B cell (primary cell): ENCODE data around the gene BBS5. TPM values are rescaled to one million over a fixed set of nuclear protein-coding genes. Genes with fewer than 3 reads are reported as not detected.

Experiments
- ATAC-seq: fragments of 200-7000 bp; cut with Tn5 transposase; one replicate; pipeline ENCODE4 v1.10.0; 2021; ENCODE audit warnings: low read depth, mild to moderate bottlenecking, moderate number of reproducible peaks, moderate library complexity
- CTCF ChIA-PET: fragments of 350-600 bp; sonication (Branson Sonifier 250); formaldehyde crosslinking; loops from one replicate; lab custom pipeline; 2021; ENCODE audit warnings: antibody characterized with exemption, inconsistent platforms; lab: Charles Lee
- POLR2A ChIA-PET: fragments of 350-600 bp; sonication (Branson Sonifier 250); formaldehyde crosslinking; loops from one replicate; lab custom pipeline; 2021; ENCODE audit warnings: antibody characterized with exemption; lab: Charles Lee
- DNase-seq: peaks from one replicate; pipeline ENCODE4 v3.0.0; 2013
- H2AFZ ChIP-seq: 2 replicates; pipeline ENCODE4 v1.6.1; 2012; ENCODE audit warnings: mild to moderate bottlenecking, low read depth, low read length; ENCODE audit not compliant: insufficient read depth, poor library complexity, severe bottlenecking
- H3K27ac ChIP-seq, 2 donors: 1 replicate in 1 of 2; 2 replicates in 1 of 2; pipeline ENCODE4 v1.5.1; 2012 to 2013; ENCODE audit warnings: low read length in 2 of 2, mild to moderate bottlenecking in 2 of 2, moderate library complexity in 1 of 2
- H3K27me3 ChIP-seq, 4 experiments: fragments of 200-600 bp in 1 of 4; sonication (generic) in 1 of 4; replicated peaks in 1 of 4; 1 replicate in 2 of 4; 2 replicates in 2 of 4; pipeline versions ENCODE4 v1.6.1 to v1.7.0; 2013 to 2016; ENCODE audit warnings: low read length in 3 of 4, mild to moderate bottlenecking in 2 of 4, mixed read lengths in 1 of 4, moderate library complexity in 1 of 4; ENCODE audit not compliant: insufficient read depth in 4 of 4, control insufficient read depth in 3 of 4; ENCODE audit errors: control extremely low read depth in 1 of 4
- H3K36me3 ChIP-seq, 2 experiments: replicated peaks in 1 of 2; 1 replicate in 1 of 2; 2 replicates in 1 of 2; pipeline versions ENCODE4 v1.6.1 to v1.7.1; 2013; ENCODE audit warnings: low read length in 1 of 2; ENCODE audit not compliant: insufficient read depth in 2 of 2, control insufficient read depth in 1 of 2; ENCODE audit errors: control extremely low read depth in 1 of 2, extremely low read depth in 1 of 2
- H3K4me1 ChIP-seq, 2 donors: fragments of 200-600 bp in 1 of 2; sonication (generic) in 1 of 2; 1 replicate in 1 of 2; 2 replicates in 1 of 2; pipeline versions ENCODE4 v1.5.1 to v1.6.1; 2013 to 2017; ENCODE audit warnings: low read length in 2 of 2; ENCODE audit not compliant: control insufficient read depth in 2 of 2, insufficient read depth in 2 of 2
- H3K4me2 ChIP-seq: replicated peaks from 2 replicates; pipeline ENCODE3; 2012; ENCODE audit warnings: mild to moderate bottlenecking, low read depth, low read length; ENCODE audit not compliant: poor library complexity, severe bottlenecking
- H3K4me3 ChIP-seq, 5 experiments: fragments of 200-600 bp in 1 of 5; sonication (generic) in 1 of 5; 1 replicate in 3 of 5; 2 replicates in 2 of 5; pipeline versions ENCODE4 v1.5.1 to v1.7.0; 2011 to 2016; ENCODE audit warnings: low read length in 4 of 5, mild to moderate bottlenecking in 4 of 5, low read depth in 2 of 5, control low read depth in 1 of 5, moderate library complexity in 1 of 5; ENCODE audit not compliant: insufficient read depth in 1 of 5; ENCODE audit errors: control extremely low read depth in 1 of 5, extremely low read depth in 1 of 5
- H3K79me2 ChIP-seq: fragments of 200-600 bp; sonication (generic); one replicate; pipeline ENCODE4 v1.6.0; 2016; ENCODE audit warnings: low read length; ENCODE audit not compliant: control insufficient read depth, insufficient read depth
- H3K9ac ChIP-seq: fragments of 200-600 bp; sonication (generic); 2 replicates; pipeline ENCODE4 v1.6.1; 2017; ENCODE audit warnings: mild to moderate bottlenecking, low read length, moderate library complexity
- H3K9me3 ChIP-seq, 3 donors: one replicate each; pipeline versions ENCODE4 v1.6.1 to v1.7.1; 2013; ENCODE audit warnings: low read length in 2 of 3; ENCODE audit not compliant: control insufficient read depth in 2 of 3, insufficient read depth in 1 of 3; ENCODE audit errors: control extremely low read depth in 1 of 3
- H4K20me1 ChIP-seq: 2 replicates; pipeline ENCODE4 v1.6.0; 2012; ENCODE audit warnings: mild to moderate bottlenecking, low read length; ENCODE audit not compliant: insufficient read depth, control insufficient read depth, poor library complexity, severe bottlenecking
- H3K27ac Mint-ChIP-seq: one replicate; pipeline ENCODE4 v1.8.0; 2021; ENCODE audit warnings: mixed read lengths
- H3K27me3 Mint-ChIP-seq: one replicate; pipeline ENCODE4 v1.8.0; 2021; ENCODE audit warnings: mixed read lengths
- H3K4me1 Mint-ChIP-seq: one replicate; pipeline ENCODE4 v1.8.0; 2021; ENCODE audit warnings: mixed read lengths
- H3K4me3 Mint-ChIP-seq: one replicate; pipeline ENCODE4 v1.8.0; 2021; ENCODE audit warnings: mixed read lengths
- H3K9me3 Mint-ChIP-seq: one replicate; pipeline ENCODE4 v1.8.0; 2022; ENCODE audit warnings: mixed read lengths; ENCODE audit not compliant: insufficient read depth
- EZH2 ChIP-seq: IDR thresholded peaks from 2 replicates; pipeline ENCODE4 v1.6.1; 2012; ENCODE audit warnings: borderline replicate concordance, low read depth, mild to moderate bottlenecking, moderate library complexity, low read length; ENCODE audit not compliant: insufficient read depth, poor library complexity, severe bottlenecking
- WGBS: methylation state at CpG from one replicate; pipeline ENCODE4 v1.1.5; 2013; ENCODE audit warnings: missing lambda C conversion rate; ENCODE audit not compliant: insufficient coverage; 5-methylcytosine and 5-hydroxymethylcytosine counted together
- intact Hi-C: fragments of 100-400 bp; cut with micrococcal nuclease; formaldehyde crosslinking; loops from one replicate; pipeline ENCODE4 v1.10.0; 2022
- polyA plus RNA-seq: library from polyadenylated mRNA; depleted of rRNA; stranded (reverse); fragments of >200 nt; gene quantifications from 2 replicates; pipeline ENCODE4 v1.2.3, GENCODE V29; 2012
- total RNA-seq, 2 donors: library from RNA; stranded (reverse); fragments of 120-200 nt in 1 of 2; gene quantifications; 1 replicate in 1 of 2; 2 replicates in 1 of 2; pipeline versions ENCODE4 v1.2.3 to v1.2.4, GENCODE V29; 2013 to 2022
- TF ChIP-seq, protein P1 (sequence below): fragments of 200-600 bp; IDR thresholded peaks from one replicate; pipeline ENCODE4 v1.8.0; 2022; ENCODE audit warnings: antibody characterized with exemption, mild to moderate bottlenecking

Gene BBS5
- total and polyA plus RNA-seq, 2 donors (not counting 1 experiment from before 2014, with no cell fraction given): 0.76 to 2.1 TPM

DNA sequence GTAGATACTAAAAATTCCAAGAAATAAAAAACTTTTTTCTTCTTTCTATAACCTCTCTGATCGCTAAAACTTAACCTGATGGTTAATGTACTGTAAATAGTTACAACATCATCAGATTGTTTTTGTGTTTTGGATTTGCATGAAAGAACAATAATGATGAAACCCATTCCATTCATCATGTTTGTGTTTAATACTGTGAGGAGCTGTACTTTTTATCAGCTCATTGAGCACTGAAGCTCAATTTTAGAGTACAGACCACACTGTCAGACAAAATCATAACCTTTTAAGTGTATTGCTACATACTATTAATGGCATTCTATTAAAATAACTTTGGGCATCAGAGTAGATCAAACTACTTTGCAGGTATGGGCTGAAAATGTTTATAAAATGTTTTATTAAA, 14.8 kb upstream of the BBS5 start:
- WGBS: no CpG with 5 or more reads among the region's 1 CpG
- no peak for ATAC-seq
- H3K4me1 Mint-ChIP-seq: peaks cover 1% of the 10 kb centered on the region
- no peaks in the 10 kb centered on the region for H3K9me3 Mint-ChIP-seq
- no peaks in the 10 kb centered on the region for H3K27me3 Mint-ChIP-seq
- Histone ChIP-seq H3K27me3 (no peaks in the 10 kb centered on the region), H3K79me2 (no peaks in the 10 kb centered on the region), H2AFZ (no peak overlapping the region), H3K27ac (no peak overlapping the region), H3K9ac (no peak overlapping the region), H3K4me2 (no peak overlapping the region), H3K9me3 (no peaks in the 10 kb centered on the region), H4K20me1 (no peaks in the 10 kb centered on the region), H3K36me3 (no peaks in the 10 kb centered on the region), H3K4me1 (no peaks in the 10 kb centered on the region), H3K4me3 (no peak overlapping the region)
- ChIA-PET POLR2A (interaction anchor here (0.6 kb wide), 1 partner anchor 417 kb away, joined by 5 read pairs; no protein-coding TSS in a partner anchor), CTCF (no interaction called here)
- DNase-seq: no peak
- intact Hi-C loops: no loop called here
- TF ChIP-seq EZH2: no peak
- TF ChIP-seq, protein P1, sequence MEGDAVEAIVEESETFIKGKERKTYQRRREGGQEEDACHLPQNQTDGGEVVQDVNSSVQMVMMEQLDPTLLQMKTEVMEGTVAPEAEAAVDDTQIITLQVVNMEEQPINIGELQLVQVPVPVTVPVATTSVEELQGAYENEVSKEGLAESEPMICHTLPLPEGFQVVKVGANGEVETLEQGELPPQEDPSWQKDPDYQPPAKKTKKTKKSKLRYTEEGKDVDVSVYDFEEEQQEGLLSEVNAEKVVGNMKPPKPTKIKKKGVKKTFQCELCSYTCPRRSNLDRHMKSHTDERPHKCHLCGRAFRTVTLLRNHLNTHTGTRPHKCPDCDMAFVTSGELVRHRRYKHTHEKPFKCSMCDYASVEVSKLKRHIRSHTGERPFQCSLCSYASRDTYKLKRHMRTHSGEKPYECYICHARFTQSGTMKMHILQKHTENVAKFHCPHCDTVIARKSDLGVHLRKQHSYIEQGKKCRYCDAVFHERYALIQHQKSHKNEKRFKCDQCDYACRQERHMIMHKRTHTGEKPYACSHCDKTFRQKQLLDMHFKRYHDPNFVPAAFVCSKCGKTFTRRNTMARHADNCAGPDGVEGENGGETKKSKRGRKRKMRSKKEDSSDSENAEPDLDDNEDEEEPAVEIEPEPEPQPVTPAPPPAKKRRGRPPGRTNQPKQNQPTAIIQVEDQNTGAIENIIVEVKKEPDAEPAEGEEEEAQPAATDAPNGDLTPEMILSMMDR: no peak
- no peak overlapping the region for H3K27ac Mint-ChIP-seq
- H3K4me3 Mint-ChIP-seq: no peak overlapping the region

DNA sequence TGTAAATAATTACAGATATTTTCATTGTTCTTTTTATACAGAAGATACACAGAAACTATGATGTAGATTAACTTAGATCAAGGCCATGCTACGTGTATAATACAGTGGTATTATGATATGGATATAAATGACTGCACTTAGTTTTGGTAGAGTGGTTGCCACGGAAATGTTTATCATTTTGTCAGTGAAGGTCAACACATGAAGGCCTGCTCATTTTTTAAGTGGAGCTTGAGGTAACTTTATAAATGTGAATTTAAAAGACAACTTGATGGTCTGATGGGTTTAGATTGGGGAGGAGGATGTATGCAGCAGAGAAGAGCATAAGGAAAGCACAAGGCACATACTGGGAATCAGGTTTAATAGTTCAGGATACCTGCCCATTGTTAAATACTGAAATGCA, 14.4 kb upstream of the BBS5 start:
- CTCF ChIA-PET: no interaction called here
- H3K4me3 Mint-ChIP-seq: no peak overlapping the region

More for the DNA sequence above, 14.4 kb upstream of the BBS5 start:
- H3K9me3 Mint-ChIP-seq: no peaks in the 10 kb centered on the region
- Histone ChIP-seq H3K9ac (no peak overlapping the region), H3K27me3 (no peaks in the 10 kb centered on the region), H2AFZ (no peak overlapping the region), H3K9me3 (no peaks in the 10 kb centered on the region), H3K36me3 (no peaks in the 10 kb centered on the region), H3K79me2 (no peaks in the 10 kb centered on the region), H4K20me1 (no peaks in the 10 kb centered on the region), H3K27ac (no peak overlapping the region), H3K4me3 (no peak overlapping the region), H3K4me1 (no peaks in the 10 kb centered on the region), H3K4me2 (no peak overlapping the region)
- peaks cover 1% of the 10 kb centered on the region for H3K4me1 Mint-ChIP-seq
- no peak for DNase-seq
- H3K27me3 Mint-ChIP-seq: no peaks in the 10 kb centered on the region
- peak; percentile 39 for ATAC-seq
- no peak overlapping the region for H3K27ac Mint-ChIP-seq
- TF ChIP-seq, protein P1: no peak
- TF ChIP-seq EZH2: no peak
- 88% methylated on average over 1 of the region's 2 CpGs for WGBS
- POLR2A ChIA-PET: interaction anchor here (0.6 kb wide), 1 partner anchor 416 kb away, joined by 5 read pairs; no protein-coding TSS in a partner anchor
- intact Hi-C loops: no loop called here
